Subcutaneous abdominal adipose tissue (tissue), 5 donors: Measurements from ENCODE around the gene XPC.

Experiments
- H3K27ac ChIP-seq: one replicate; pipeline ENCODE4 v1.7.0; 2013; ENCODE audit warnings: low read depth, mild to moderate bottlenecking, inconsistent platforms, low read length, moderate library complexity
- H3K27me3 ChIP-seq, 5 donors: one replicate each; pipeline ENCODE4 v1.7.0; 2013; ENCODE audit warnings: low read length in 5 of 5, inconsistent platforms in 1 of 5; ENCODE audit not compliant: control insufficient read depth in 5 of 5, insufficient read depth in 4 of 5
- H3K36me3 ChIP-seq, 5 donors: one replicate each; pipeline ENCODE4 v1.7.0; 2013; ENCODE audit warnings: low read length in 5 of 5; ENCODE audit not compliant: control insufficient read depth in 5 of 5, insufficient read depth in 5 of 5
- H3K4me1 ChIP-seq, 5 donors: one replicate each; pipeline ENCODE4 v1.7.0; 2013; ENCODE audit warnings: low read length in 5 of 5, mild to moderate bottlenecking in 3 of 5, moderate library complexity in 1 of 5; ENCODE audit not compliant: control insufficient read depth in 5 of 5, insufficient read depth in 5 of 5
- H3K4me3 ChIP-seq, 5 donors: one replicate each; pipeline ENCODE4 v1.7.0; 2013; ENCODE audit warnings: low read length in 5 of 5, low read depth in 1 of 5
- H3K9ac ChIP-seq, 5 donors: one replicate each; pipeline ENCODE4 v1.7.0; 2013; ENCODE audit warnings: low read length in 5 of 5, mild to moderate bottlenecking in 4 of 5, moderate library complexity in 3 of 5
- H3K9me3 ChIP-seq, 5 donors: one replicate each; pipeline ENCODE4 v1.7.0; 2013; ENCODE audit warnings: low read length in 5 of 5; ENCODE audit not compliant: control insufficient read depth in 5 of 5
- donor health status: healthy.
- donor health status: healthy.
- donor health status: healthy.
- donor health status: healthy.
- donor health status: healthy.

Gene XPC

DNA sequence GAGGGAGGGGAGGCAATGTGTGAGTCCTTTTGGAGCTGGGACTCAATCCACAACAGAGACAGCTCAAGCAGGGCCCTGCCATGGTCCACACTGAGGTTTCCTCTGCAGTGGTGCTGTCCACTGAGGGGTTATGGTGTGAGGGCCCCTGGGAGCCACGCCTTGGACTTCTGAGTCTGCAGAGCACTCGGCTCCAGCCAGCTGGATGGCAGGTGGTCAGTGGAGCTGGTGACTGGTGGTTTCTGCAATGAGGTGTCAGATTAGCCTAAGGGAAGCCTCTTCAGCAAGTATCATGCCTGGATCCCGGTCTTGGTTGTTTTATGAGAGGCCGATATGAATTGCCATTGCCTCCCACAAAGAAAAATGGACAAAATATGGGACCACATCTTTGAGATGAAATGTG lies 21.9 kb upstream of the XPC start:
- Histone ChIP-seq H3K4me1 (peaks cover 8 to 38% (median 36%) of the 10 kb centered on the region in 5 donors), H3K9me3 (no peaks in the 10 kb centered on the region), H3K36me3 (peaks cover 5 to 34% (median 24%) of the 10 kb centered on the region in 5 donors), H3K27me3 (no peaks in the 10 kb centered on the region), H3K27ac (no peak overlapping the region), H3K9ac (no peak overlapping the region), H3K4me3 (no peak overlapping the region)

DNA sequence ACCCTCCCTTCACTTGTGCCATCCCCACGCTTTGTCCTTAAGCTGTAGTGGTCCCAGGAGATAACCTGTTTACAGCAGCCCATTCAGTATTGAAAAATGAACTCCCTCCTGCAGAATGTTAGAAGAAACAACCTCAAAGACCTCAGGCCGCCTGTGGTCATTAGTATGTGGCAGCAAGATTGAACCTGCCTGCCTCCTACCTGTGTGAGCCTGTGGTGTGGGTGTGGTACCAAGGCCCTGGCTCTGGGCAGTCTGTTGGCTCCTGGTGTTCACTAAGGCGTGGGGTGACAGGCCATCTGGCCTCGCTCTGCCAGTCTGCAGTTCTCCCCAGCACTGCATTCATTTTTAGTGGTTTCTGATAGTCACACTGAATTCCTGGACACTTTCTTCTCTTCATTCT lies 21.2 kb upstream of the XPC start:
- Histone ChIP-seq H3K4me1 (peaks cover 6 to 33% (median 31%) of the 10 kb centered on the region in 5 donors), H3K9ac (no peak overlapping the region), H3K27me3 (no peaks in the 10 kb centered on the region), H3K4me3 (no peak overlapping the region), H3K9me3 (no peaks in the 10 kb centered on the region), H3K27ac (no peak overlapping the region), H3K36me3 (peaks cover 5 to 34% (median 27%) of the 10 kb centered on the region in 5 donors)

DNA sequence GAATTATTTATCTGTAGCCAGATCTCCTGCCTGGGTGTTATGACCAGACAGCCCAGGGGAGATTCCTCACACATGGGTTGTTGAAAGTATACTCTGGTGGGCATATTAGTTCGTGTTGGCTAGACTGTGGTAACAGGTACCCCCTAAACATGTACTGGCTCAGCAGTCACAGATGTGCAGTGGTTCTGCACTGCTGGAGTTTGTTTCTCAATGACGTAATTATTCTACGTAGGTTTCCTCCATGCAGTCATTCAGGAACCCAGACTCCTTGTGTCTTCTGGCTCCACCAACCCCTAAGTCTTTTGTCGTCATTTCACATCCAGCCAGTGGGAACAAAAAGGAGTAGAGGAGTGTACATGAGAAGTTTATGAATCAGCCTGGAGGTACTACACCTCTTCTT lies 16.5 kb upstream of the XPC start:
- Histone ChIP-seq H3K4me1 (no peaks in the 10 kb centered on the region), H3K27ac (no peak overlapping the region), H3K36me3 (peaks cover 8 to 29% (median 25%) of the 10 kb centered on the region in 5 donors), H3K27me3 (no peaks in the 10 kb centered on the region), H3K9ac (no peak overlapping the region), H3K9me3 (no peaks in the 10 kb centered on the region), H3K4me3 (no peak overlapping the region)

DNA sequence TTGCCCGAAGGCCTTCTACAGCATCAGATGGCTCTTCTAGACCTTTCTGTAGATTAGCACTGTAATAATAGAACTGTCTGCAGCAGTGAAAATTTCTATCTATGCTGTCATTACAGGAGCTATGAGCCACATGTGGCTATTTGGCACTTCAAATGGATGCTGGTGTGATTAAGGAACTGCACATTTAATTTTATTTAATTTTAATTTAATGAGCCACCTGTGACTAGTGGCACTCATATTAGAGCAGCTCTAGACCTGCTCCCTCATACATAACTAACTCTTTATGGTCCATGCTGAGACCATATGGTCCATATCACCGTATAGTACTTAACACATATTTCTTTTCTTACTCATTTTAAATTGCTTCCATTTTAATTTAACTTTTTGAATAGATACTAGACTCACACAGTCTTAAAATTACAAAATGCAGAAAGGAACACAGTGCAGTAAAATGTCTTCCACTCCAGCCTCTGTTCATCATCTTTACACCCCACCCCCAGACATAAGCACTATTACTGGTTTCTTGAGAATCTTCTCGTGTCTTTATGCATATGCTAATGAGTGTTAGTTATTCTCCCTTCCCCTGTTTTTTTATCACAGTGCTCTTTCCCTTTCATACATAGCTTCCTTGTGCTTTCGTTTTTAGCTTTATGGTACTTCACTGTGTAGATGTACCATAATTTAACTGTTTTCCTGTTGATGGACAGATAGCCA lies 9.8 kb upstream of the XPC start:
- Histone ChIP-seq H3K27me3 (no peaks in the 10 kb centered on the region), H3K9me3 (no peaks in the 10 kb centered on the region), H3K4me1 (no peaks in the 10 kb centered on the region), H3K36me3 (peaks cover 27 to 42% (median 30%) of the 10 kb centered on the region in 5 donors), H3K4me3 (no peak overlapping the region), H3K27ac (no peak overlapping the region), H3K9ac (no peak overlapping the region)

DNA sequence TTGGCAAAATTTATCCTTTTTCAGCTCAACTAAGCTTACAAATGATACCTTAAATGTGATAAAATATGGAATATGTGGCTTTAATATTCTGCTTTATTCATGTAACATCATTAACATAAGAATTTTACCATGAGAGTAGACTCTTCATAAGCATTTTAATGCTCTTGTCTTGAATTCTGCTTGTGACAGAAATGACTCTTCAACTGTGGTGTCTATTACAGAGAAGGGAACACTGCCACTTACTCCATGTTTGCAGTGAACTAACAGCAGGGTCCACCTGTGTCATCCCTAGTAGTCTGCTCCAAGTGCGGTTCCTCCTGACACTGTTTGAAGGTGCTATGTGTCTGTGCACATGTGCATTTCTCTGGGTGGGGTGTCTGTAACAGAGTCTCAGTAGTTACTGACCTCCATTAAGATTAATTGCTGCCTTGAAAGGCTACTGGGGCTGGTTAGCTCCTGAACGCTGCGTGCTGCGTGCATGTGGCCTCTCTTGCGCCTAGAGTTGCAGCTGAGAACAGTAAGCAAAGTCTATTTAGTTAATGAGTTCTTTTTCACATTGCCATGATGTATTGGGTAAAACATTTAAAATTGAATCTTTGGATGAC lies 8.6 kb upstream of the XPC start:
- H3K27ac ChIP-seq: no peak overlapping the region
- H3K4me3 ChIP-seq: no peak overlapping the region
- no peaks in the 10 kb centered on the region for H3K4me1 ChIP-seq
- H3K9me3 ChIP-seq: no peaks in the 10 kb centered on the region
- H3K27me3 ChIP-seq: no peaks in the 10 kb centered on the region
- H3K36me3 ChIP-seq: peaks cover 37 to 55% (median 38%) of the 10 kb centered on the region in 5 donors
- H3K9ac ChIP-seq: no peak overlapping the region

DNA sequence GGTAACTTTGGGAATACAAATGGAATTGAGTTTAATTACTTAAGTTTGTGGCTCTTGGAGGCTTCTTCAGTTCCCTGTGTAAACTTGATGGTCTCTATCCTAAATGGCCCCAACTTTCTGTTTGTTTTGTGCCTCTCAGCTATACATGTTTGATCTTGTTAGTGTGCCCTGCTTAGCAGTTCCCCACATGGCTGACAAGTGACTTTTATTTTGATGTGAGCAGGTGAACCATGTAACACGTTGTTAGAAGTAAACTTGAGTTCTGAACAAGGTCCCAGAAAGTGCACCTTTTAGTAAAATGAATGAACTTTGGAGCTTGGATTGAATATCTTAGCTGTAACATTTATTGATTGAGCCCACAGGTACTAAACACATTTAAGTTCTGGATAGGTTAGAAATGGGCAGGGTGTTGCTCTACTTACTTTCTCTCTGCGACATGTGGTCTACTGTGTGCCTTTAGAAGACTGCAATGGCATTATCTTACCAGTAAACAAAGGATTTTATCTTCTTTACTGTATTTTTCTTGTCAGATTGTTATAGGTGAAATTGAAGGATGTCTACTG lies 4.7 kb upstream of the XPC start:
- no peak overlapping the region for H3K9ac ChIP-seq
- H3K27me3 ChIP-seq: no peaks in the 10 kb centered on the region
- no peaks in the 10 kb centered on the region for H3K9me3 ChIP-seq
- H3K36me3 ChIP-seq: peaks cover 34 to 58% (median 46%) of the 10 kb centered on the region in 5 donors
- H3K4me1 ChIP-seq: peaks cover 5 to 12% (median 8%) of the 10 kb centered on the region in 5 donors
- H3K27ac ChIP-seq: no peak overlapping the region
- no peak overlapping the region for H3K4me3 ChIP-seq

DNA sequence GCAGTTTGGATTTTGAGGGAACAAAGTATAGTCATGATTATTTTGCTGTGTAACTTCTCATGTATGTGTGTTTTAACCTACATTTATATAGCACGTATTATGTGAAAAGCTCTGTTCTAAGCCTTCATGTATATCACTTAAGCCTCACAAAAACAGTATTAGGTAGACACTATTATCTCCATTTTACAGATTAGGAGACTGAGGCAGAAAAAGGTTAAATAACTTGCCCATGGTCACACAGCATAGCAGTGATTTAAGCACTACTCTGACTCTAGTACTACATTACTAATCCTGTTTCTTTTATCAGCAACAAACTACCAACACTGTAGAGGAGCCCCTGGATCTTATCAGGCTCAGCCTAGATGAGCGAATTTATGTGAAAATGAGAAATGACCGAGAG lies 2.9 kb upstream of the XPC start:
- no peaks in the 10 kb centered on the region for H3K9me3 ChIP-seq
- no peak overlapping the region for H3K27ac ChIP-seq
- peaks cover 20 to 42% (median 34%) of the 10 kb centered on the region in 5 donors for H3K36me3 ChIP-seq
- peaks cover 5 to 22% (median 19%) of the 10 kb centered on the region in 5 donors for H3K4me1 ChIP-seq
- H3K27me3 ChIP-seq: no peaks in the 10 kb centered on the region
- no peak overlapping the region for H3K4me3 ChIP-seq
- H3K9ac ChIP-seq: no peak overlapping the region

DNA sequence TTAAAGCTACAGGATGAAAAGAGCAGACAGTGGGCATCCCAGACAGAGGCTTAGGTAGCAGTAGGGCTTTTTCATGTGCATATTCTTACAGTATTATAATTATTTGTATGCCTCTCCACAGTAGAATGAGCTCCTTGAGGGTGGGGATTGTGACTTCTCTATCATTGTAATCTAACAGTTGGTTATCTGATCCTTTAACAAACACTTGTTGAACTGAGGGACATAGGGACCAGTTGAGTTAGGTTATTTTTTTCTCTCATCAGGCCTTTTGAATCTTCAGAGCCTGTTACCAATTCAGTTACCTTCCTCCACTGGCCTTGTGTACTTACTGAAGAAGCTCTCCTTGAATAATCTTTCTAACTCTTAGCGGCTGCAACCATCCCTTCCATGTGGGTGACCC lies 1.4 kb upstream of the XPC start:
- H3K36me3 ChIP-seq: peaks cover 14 to 29% (median 25%) of the 10 kb centered on the region in 5 donors
- no peaks in the 10 kb centered on the region for H3K27me3 ChIP-seq
- no peaks in the 10 kb centered on the region for H3K9me3 ChIP-seq
- H3K4me1 ChIP-seq: peaks cover 5 to 22% (median 19%) of the 10 kb centered on the region in 5 donors
- no peak overlapping the region for H3K27ac ChIP-seq
- peak overlapping the region in 1 of 5 donors; percentile 93 for H3K4me3 ChIP-seq
- H3K9ac ChIP-seq: no peak overlapping the region

DNA sequence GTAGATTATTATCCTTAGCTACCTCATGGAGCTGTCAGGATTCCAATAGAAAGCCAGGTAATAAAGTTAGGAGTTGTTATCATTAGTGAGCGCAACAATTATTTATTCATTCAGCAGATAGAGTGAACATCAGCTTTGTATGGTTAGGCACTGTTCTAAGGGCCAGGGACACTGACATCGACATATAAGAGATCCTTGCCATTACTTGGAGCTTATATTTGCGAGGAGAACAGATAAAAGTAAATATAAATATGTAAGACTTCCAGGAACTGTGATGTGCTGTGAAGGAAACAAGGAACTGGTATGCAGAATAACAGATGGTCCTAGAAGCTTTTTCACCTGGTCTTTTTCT lies 689 bp upstream of the XPC start:
- H3K27ac ChIP-seq: peak overlapping the region; percentile 64
- no peaks in the 10 kb centered on the region for H3K27me3 ChIP-seq
- peak overlapping the region; percentile 88 to 98 (median 91) for H3K9ac ChIP-seq
- peaks cover 5 to 22% (median 19%) of the 10 kb centered on the region in 5 donors for H3K4me1 ChIP-seq
- peak overlapping the region; percentile 76 to 98 (median 93) for H3K4me3 ChIP-seq
- no peaks in the 10 kb centered on the region for H3K9me3 ChIP-seq
- peaks cover 12 to 28% (median 23%) of the 10 kb centered on the region in 5 donors for H3K36me3 ChIP-seq

DNA sequence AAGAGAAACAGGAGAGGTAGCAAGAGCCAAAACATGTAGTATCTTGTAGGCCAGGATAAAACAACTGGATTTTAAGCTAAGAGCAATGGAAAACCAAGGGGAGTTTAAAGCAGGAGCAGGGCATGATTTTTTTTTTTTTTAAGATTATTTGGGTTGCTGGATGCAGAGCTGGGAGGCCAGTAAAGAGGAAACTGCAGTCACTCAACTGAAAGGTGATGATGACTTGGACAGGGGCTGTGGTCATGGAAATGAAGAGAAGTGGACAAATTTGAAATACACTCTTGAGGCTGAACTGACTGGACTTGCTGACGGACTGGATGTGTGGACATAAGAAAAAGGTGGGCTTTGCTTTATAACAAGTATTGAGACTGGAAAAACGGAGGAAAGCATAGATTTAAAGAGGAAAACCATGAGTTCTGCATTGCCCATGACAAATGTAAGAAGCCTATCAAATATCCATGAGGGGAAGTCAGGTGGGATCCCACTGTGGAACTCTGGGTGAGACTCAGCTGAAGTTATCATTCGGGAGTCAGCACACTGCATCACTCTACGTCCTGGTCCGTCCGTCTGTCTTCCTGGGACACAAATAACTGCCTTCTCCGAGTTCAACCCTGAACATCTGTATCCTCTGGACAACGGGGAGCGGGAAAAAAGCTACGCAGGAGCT lies 688 bp downstream of the XPC start:
- Histone ChIP-seq H3K36me3 (peaks cover 6 to 18% (median 14%) of the 10 kb centered on the region in 5 donors), H3K4me3 (peak overlapping the region; percentile 77 to 98 (median 92)), H3K9me3 (no peaks in the 10 kb centered on the region), H3K27me3 (no peaks in the 10 kb centered on the region), H3K9ac (peak overlapping the region; percentile 49 to 98 (median 94)), H3K27ac (peak overlapping the region; percentile 64), H3K4me1 (peaks cover 5 to 22% (median 19%) of the 10 kb centered on the region in 5 donors)
